Tibial nerve (tissue), 3 donors: ENCODE results near the gene EML1.

ENCODE experiments used
- EP300 ChIP-seq, 2 donors: sonication (generic); formaldehyde crosslinking; IDR thresholded peaks; one replicate each; pipeline ENCODE4 v1.6.1; 2017; ENCODE audit warnings: antibody characterized with exemption in 2 of 2, mild to moderate bottlenecking in 1 of 2
- POLR2A ChIP-seq, 2 donors: fragments of 450-650 bp; IDR thresholded peaks; one replicate each; pipeline ENCODE4 v1.6.1; 2017; ENCODE audit warnings: antibody characterized with exemption in 2 of 2, mild to moderate bottlenecking in 2 of 2, moderate library complexity in 2 of 2

DNA sequence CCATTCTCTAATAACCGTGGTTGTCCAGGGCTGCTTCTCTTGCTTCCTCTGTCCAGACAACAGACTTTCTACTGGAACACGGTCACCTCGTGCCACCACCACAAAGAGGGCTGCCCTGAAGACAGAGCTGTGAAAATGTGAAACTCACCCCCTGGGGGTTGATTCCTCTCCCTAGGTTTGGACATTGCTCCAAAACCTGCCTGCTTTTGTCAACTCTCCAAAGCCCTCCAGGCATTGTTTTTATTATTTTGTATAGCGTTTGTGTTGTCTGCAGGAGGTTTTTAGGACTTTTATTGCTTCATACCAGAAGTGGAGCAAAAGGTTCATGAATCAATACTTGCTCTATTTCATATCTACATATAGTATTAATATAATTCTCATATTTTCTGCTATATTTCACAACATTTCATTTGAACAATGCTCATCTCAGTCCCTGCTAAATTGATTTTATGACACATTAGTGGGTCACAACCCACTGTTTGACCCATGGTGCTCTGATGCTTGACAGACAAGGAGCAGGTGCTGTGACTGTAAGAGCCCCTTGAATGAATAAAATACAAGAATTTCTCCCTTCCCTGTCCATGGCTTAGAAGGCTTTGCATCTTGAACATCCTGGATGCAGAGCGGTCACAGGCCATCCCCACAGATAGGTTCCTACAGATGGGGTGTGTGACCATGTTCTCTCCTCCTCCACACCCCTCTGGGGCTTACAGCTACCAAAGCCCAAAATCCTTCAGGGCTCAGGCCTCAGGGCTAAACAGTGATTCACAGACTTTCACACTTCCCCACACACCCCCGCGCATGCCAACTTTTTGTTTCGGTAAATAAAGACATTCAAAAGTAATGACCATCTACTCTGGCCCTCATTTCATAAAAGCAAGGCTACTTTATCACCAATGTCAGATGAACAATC is 20.6 kb upstream of the EML1 start:
- TF ChIP-seq EP300 (IDR thresholded peaks at IDR 0.05), result no peak
- no peak for TF ChIP-seq POLR2A (IDR thresholded peaks at IDR 0.05)
